Stimulated activated CD8-positive, alpha-beta memory T cell treated with anti-CD3 and anti-CD28 coated beads, Interleukin-7, amount 100 ng/mL, for 24 hours (primary cell): ENCODE data around the gene EXPH5.

ENCODE experiments used
- DNase-seq: peaks from one replicate; pipeline ENCODE4 v3.0.0-alpha.2; 2020; ENCODE audit warnings: low read depth

The EXPH5 gene

GRCh38 chr11:108468478-108468864 lies 125.1 kb downstream of the EXPH5 start:
- no peak for DNase-seq

DNA sequence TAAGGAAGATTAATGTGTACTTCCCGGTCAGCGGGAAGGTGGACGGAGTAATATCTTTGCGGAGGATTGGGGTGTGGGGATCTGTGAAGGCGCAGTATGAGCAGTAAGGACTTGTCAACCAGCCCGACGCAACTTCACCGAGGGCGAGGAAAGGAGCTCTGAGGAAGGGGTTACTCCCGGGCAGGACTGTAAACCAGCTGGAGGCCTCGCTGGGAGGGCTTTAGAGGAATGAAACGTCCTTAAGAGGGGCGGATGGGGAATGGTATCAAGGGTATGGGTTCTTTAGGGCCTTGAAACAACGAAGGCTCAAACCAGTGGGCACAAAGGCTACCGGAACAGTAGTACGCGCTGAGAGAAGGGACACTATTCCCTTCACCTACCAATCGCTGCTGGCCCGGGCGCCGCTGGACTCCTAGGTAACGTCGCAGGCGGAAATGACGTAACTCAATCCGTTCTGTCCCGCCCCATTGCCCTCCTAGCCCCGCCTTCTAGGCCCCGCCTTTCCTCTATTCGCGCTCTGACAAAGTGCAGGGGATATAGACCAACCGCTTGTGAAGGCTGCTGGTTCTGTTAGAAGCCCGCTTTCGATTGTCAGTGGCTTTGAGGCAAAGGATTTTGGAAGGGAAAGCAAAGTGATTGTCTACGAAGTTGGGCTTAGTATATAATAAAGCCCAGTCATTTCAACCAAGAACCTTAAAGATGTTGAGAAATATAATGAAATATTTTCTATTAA lies 126.3 kb downstream of the EXPH5 start, which contains the start of gene C11orf65:
Gene C11orf65, minus strand, starts transcription at position 439 of the 733 bp plus-strand sequence. CDS start 5,970 bp downstream, outside the sequence.
- peak; percentile 90 for DNase-seq

DNA sequence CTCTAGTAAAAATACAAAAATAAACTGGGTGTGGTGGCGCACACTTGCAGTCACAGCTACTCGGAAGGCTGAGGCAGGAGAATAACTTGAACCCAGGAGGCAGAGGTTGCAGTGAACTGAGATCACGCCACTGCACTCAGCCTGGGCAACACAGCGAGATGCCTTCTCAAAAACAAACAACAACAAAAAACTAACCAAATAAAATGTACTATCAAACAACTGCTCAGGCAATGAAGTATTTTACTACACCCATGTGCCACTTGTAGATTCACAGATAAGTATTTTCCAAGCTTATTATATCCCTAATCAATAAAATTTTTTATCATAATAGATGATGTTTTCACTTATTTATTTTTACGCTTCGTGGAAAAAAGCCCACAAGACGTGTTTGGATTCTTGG lies 127.2 kb downstream of the EXPH5 start:
- DNase-seq = no peak
